A204.1 (cell line): ENCODE results near the gene ENTPD1.
"Not testable (repeated sequence)": the region's sequence is repeated elsewhere in the genome, so short reads cannot be mapped to it uniquely, and the experiment has no call there.

ENCODE experiments used
- FAIRE-seq: peaks from 2 replicates; lab custom pipeline; 2012; peaks lifted over from hg19 to GRCh38; lab: Jason Lieb, UNC

ENTPD1 gene

DNA sequence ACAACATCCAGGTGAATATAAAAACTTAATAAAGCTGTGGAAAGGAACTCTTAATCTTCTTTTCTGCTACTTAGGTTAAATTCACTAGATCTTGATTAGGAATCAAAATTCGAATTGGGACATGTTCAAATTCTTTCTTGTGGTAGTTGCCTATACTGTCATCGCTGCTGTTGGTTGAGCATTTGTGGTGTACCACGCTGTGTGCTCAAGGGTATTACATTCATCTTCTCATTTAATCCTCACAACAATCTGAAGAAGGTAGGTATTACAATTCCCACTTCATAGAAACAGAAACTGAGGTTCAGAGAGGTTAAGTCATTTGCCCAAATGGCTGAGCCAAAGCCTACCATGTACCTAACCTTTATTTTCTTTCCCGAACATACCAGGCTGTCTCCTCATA is 111.9 kb downstream of the ENTPD1 start:
- no peak for FAIRE-seq

- no peak for FAIRE-seq
These were observed 116.3 kb downstream of the ENTPD1 start for GRCh38 chr10:95872158-95872711.

- FAIRE-seq: no peak
These were observed 117.2 kb downstream of the ENTPD1 start for GRCh38 chr10:95873139-95873538.

- no peak for FAIRE-seq
These were observed 117.7 kb downstream of the ENTPD1 start for GRCh38 chr10:95873651-95874050.

- not testable (repeated sequence) for FAIRE-seq
These were observed 118.8 kb downstream of the ENTPD1 start for GRCh38 chr10:95874783-95875182.

DNA sequence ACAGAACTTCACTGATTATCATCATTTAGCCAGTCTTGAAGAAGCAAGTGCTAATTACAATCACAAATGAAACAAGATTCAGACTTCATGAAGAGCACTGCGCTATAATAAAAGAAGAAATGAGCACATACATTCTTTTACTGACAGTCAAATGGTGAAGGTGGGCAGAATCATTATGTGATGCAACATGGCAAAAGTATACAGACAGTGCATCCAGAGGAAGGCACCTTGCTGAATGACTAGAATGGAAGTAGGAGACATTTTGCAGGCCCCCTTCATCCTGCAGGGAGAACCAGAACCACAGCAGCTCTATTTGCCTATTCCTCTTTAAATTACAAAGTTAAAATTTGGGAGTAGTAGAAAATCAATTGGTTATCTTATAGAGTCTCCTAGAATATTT is 120.8 kb downstream of the ENTPD1 start:
- FAIRE-seq: no peak

GRCh38 chr10:95877881-95878280 is 121.9 kb downstream of the ENTPD1 start:
- no peak for FAIRE-seq

GRCh38 chr10:95880704-95881103 is 124.7 kb downstream of the ENTPD1 start:
- FAIRE-seq: no peak

DNA sequence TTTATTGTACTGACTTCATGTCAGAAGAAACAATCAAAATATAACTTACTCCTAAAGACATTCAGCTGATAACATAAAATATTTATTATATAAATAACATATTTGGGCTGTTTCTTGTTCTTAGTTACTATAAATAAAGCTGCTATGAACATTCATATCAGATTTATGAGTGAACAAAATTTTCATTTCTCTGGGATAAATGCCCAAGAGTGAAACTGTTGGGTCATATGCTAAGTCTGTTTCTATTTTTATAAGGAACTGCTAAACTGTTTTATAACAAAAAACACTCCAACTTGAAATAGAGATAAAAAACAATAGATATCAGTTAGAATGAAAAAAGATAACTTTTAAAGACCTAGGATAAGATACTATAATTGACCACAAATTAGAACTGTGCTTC is 125.4 kb downstream of the ENTPD1 start:
- FAIRE-seq: peak; percentile 55

DNA sequence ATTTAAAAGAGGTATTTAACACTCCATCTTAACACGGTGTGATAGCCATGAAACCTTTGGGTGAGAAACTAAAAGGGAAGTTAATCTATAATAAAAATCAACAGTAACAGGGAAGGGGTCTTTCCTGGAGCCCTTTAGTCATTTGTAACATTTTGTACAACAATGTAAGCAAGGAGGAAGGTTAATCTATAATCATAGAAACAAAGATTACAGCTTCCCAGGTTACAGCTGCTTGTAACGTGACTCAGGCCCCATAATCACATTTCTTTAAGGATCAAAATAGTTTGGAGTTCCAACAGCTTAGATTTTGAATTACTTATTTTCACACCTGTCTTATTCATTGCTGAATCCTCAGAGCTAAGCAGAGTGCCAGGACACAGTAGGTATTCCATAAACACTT is 133.9 kb downstream of the ENTPD1 start:
- no peak for FAIRE-seq

DNA sequence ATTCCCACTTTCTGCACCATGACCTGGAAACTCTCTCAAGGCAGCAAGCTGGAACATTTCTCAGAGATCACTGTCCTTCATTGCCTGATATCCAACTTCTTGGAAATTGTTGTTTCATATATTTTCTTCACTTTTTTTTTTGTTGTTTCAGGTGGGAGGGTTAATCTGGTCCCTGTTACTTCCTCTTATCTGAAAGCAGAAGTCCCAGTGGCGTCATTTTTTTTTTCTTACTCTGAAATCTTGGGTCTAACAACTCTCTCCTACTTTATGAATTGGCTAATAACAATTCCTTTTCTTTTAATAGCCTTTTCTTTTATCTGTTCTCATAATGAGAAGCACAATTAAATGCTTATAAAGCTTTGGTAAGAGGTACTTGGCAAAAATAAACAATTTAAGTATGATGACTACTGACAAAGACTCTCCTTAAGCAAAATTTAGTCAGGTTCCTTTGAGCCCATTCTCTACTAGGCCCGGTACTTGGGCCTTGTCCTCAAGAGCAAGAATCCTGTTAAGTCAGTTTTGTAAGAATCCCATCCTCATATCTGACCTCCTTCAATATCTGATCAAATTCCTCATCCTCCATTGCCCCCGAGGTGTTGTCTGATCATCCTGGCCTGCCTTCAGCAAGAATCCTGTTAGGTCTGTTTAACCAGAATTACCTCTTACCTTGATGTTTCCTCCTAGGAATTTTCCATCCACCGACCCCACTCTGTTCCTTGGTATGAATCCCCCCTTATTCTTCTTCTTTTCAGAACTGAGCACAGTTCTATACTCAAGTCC is 140.3 kb downstream of the ENTPD1 start:
- FAIRE-seq: no peak

GRCh38 chr10:95905897-95906580 is 150.1 kb downstream of the ENTPD1 start:
- not testable (repeated sequence) for FAIRE-seq

DNA sequence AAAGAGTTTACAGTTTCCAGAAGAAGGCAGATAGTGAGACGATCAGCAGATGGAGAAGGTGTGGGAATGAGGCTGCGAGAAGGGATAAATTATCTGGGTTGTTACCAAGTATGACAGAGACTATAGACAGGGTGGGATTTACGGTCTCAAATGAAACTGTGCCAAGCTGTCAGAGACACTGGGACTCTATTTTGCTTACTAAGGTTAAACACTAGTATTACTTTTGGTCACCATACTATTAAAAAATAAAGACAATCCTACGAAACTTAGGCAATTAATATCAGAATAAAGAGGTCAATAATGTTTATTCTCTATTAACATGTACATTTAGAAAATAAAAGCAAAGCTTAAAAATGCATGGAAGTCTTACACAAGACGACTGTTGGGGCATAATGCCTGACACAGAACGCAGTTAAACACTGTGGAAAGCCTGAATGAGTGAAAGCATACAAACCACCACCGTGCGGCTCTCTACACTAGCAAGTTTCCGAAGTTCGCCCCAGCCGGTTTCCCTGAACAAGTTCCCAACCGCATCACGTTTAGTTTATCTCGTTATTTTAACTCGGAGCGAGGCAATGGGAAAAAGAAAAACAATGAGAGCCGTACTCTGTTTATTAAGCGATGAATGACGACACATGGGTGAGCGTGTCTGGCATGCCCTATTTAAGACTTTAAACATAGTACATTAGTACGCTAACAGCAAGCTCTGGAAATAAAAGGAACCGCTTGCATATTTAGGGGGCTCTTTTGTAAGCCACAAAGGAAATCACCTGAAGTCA is 150.9 kb downstream of the ENTPD1 start:
- peak; percentile 86 for FAIRE-seq

DNA sequence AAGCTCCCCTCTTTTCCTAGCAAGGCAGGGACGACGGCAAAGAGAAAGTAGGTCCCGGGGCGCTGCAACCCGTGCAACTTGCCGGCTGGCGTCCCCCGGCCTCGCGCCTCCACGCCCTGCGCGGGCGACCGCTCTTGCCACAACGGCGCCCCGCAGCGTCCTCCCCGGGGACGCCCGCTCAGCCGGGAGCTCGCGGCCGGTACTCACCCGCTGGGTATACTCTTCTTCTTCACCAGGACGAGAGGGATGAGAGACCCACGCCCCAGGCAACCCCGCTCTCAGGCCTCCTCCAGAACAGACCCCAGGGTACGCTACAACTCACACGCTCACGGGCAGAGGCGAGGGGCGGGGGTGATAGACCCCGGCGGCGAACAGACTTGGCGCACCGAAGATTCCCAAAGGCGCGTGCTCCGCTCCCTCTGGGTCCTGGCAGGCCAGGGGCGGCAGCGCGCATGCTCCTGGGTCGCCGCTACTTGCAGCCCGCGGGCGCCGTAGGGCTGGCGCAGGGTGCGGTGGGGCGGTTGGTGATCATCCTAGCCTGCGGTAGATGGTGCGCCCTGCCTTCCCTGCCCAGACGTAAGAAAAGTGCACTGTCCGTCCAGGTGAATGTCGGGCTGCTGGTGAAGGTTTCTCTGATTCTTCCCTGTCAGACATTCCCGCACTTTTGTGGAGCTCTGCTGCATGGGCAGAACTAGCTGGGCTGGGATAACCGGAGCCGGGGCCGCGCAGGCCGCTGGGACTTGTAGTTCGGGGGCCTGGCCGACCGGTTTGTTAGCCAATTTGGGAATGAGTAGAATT is 151.7 kb downstream of the ENTPD1 start, which contains the start of gene CC2D2B:
CC2D2B (plus strand) TSS at position 520 of the 798 bp plus-strand sequence. CDS start 3,349 bp downstream, outside the sequence.
- FAIRE-seq: no peak

DNA sequence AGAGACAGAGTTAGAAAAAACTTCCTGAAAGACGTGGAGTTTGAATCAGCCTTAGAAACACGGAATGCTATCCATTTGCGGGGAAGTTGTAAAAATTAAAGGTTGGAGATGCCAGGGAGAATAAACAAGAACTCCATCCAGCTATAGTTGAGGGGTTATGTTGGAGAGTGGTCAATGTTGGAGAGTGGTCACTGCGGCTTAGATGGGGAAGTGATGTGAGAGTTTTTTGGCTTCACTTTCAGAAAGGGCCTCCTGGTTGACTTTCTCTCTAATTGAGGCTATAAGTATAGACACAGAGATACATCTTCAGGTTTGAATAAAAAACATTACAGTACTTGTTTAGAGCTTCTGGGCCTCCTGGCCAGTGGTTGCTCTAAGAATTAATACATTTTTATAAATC is 152.5 kb downstream of the ENTPD1 start:
- FAIRE-seq: no peak

DNA sequence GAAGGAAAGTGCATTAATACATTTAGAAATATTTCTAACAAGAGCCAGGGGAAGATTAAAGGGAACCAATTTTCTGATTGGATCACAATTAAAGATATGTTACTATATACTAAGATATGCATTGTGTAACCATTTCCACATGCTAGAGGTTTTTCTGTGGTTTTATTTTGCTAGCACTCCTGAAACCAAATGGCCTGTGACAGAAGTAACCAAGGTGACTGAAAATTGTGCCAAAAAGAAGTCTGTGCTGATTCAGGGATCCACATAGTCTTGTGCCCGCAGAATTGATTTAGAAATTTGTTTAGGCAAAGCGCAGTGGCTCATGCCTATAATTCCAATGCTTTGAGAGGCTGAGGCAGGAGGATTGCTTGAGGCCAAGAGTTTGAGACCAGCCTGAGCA is 153.6 kb downstream of the ENTPD1 start:
- FAIRE-seq: no peak

DNA sequence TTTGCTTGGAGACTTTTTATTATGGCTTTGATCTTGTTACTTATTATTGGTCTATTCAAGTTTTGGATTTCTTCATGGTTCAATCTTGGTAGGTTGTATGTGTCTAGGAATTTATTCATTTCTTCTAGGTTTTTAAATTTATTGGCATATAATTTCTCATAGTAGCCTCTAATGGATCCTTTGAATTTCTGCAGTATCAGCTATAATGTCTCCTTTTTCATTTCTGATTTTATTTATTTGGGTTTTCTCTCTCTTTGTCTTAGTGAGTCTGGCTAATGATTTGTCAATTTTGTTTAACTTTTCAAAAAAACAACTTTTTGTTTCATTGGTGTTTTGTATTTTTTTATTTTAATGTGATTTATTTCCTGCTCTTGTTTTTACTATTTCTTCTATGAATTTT is 160.1 kb downstream of the ENTPD1 start:
- peak; percentile 66 for FAIRE-seq
